Lung (tissue), 12 donors: ENCODE results near the gene MZF1. TPM values are rescaled to one million over a fixed set of nuclear protein-coding genes. Genes with fewer than 3 reads are reported as not detected.
A peak's percentile ranks its signal among the peaks of the same experiment; 100 is the strongest.

Source experiments
- ATAC-seq: fragments of 200-7000 bp; cut with Tn5 transposase; one replicate; pipeline ENCODE4 v1.9.1; 2020; ENCODE audit warnings: moderate number of reproducible peaks; ENCODE audit not compliant: insufficient read depth, low FRiP score
- DNase-seq, 3 donors: peaks; one replicate each; pipeline ENCODE4 v3.0.0-alpha.2; 2013 to 2017
- H3K27ac ChIP-seq, 2 donors: one replicate each; pipeline ENCODE4 v1.5.1; 2013; ENCODE audit warnings: mild to moderate bottlenecking in 2 of 2, moderate library complexity in 2 of 2, control low read depth in 1 of 2, inconsistent platforms in 1 of 2, low read depth in 1 of 2, low read length in 1 of 2
- H3K27me3 ChIP-seq, 3 donors: one replicate each; pipeline ENCODE4 v1.5.1; 2013; ENCODE audit warnings: low read length in 2 of 3; ENCODE audit not compliant: control insufficient read depth in 3 of 3, insufficient read depth in 3 of 3
- H3K36me3 ChIP-seq, 4 donors: one replicate each; pipeline ENCODE4 v1.5.1; 2013; ENCODE audit warnings: low read length in 4 of 4, mild to moderate bottlenecking in 1 of 4, moderate library complexity in 1 of 4; ENCODE audit not compliant: control insufficient read depth in 4 of 4, insufficient read depth in 4 of 4
- H3K4me1 ChIP-seq, 5 donors: one replicate each; pipeline ENCODE4 v1.5.1; 2013; ENCODE audit warnings: low read length in 5 of 5, mild to moderate bottlenecking in 2 of 5, moderate library complexity in 1 of 5; ENCODE audit not compliant: control insufficient read depth in 5 of 5, insufficient read depth in 5 of 5
- H3K4me3 ChIP-seq: one replicate; pipeline ENCODE4 v1.5.1; 2013; ENCODE audit warnings: mild to moderate bottlenecking, control low read depth, moderate library complexity
- H3K9ac ChIP-seq, 2 donors: one replicate each; pipeline ENCODE4 v1.5.1; 2013; ENCODE audit warnings: low read length in 2 of 2, control low read depth in 1 of 2; ENCODE audit not compliant: insufficient read depth in 1 of 2
- H3K9me3 ChIP-seq, 4 donors: one replicate each; pipeline ENCODE4 v1.5.1; 2013; ENCODE audit warnings: low read length in 3 of 4, mild to moderate bottlenecking in 1 of 4, moderate library complexity in 1 of 4; ENCODE audit not compliant: control insufficient read depth in 4 of 4, insufficient read depth in 3 of 4
- CTCF ChIP-seq: IDR thresholded peaks from 2 replicates; pipeline ENCODE4 v1.5.1; 2012; ENCODE audit warnings: mild to moderate bottlenecking; ENCODE audit errors: control extremely low read depth, extremely low read depth
- WGBS, 2 donors: extraction: QIAGEN DNeasy Blood & Tissue Kit; methylation state at CpG; one replicate each; pipeline ENCODE4 v1.1.7; 2013; 5-methylcytosine and 5-hydroxymethylcytosine counted together
- polyA plus RNA-seq, 2 donors: library from polyadenylated mRNA; stranded (reverse); fragments of 200-250 nt; gene quantifications; one replicate each; pipeline ENCODE4 v1.2.1, GENCODE V29; 2013
- total RNA-seq, 2 donors: library from RNA; depleted of rRNA in 1 of 2; stranded (reverse); fragments of >200 nt in 1 of 2; gene quantifications; one replicate each; pipeline ENCODE4 v1.2.1, GENCODE V29; 2014 to 2021
- donor health status: control.
- donor health status: control.
- donor health status: Bipolar disorder and iron deficiency.
- donor health status: healthy.
- donor health status: DM: yes; HTN: yes; CAD: no.

The MZF1 gene
- total and polyA plus RNA-seq, 4 donors: 19.2 to 37.5 (median 30.1) TPM

GRCh38 chr19:58538257-58539168 is 34.6 kb downstream of the MZF1 start:
- peaks cover 0 to 2% (median 0%) of the 10 kb centered on the region in 3 donors for H3K27me3 ChIP-seq
- no peak for TF ChIP-seq CTCF
- H3K4me1 ChIP-seq: peaks cover 0 to 6% (median 2%) of the 10 kb centered on the region in 5 donors
- peak overlapping the region; percentile 10 for H3K4me3 ChIP-seq
- peak; percentile 92 to 94 (median 92) for DNase-seq
- peak overlapping the region; percentile 65 to 84 for H3K9ac ChIP-seq
- no peaks in the 10 kb centered on the region for H3K9me3 ChIP-seq
- 2% methylated on average over 54 to 55 of the region's 55 CpGs for WGBS, 2 donors
- H3K27ac ChIP-seq: no peak overlapping the region
- ATAC-seq: peak; percentile 62
- H3K36me3 ChIP-seq: no peaks in the 10 kb centered on the region

GRCh38 chr19:58536852-58537798 is 36.0 kb downstream of the MZF1 start:
- no peak for TF ChIP-seq CTCF
- Histone ChIP-seq H3K27me3 (no peaks in the 10 kb centered on the region), H3K4me3 (no peak overlapping the region), H3K9me3 (no peaks in the 10 kb centered on the region), H3K9ac (no peak overlapping the region), H3K27ac (no peak overlapping the region), H3K4me1 (peaks cover 0 to 6% (median 2%) of the 10 kb centered on the region in 5 donors), H3K36me3 (no peaks in the 10 kb centered on the region)
- DNase-seq: no peak
- ATAC-seq: no peak
- 93 to 94% methylated on average over 8 of the region's 8 CpGs for WGBS, 2 donors

- no peaks in the 10 kb centered on the region for H3K36me3 ChIP-seq
- no peak overlapping the region for H3K9ac ChIP-seq
- H3K4me1 ChIP-seq: peaks cover 0 to 6% (median 2%) of the 10 kb centered on the region in 5 donors
- TF ChIP-seq CTCF: no peak
- H3K27me3 ChIP-seq: no peaks in the 10 kb centered on the region
- no peak overlapping the region for H3K27ac ChIP-seq
- ATAC-seq (no peak), DNase-seq (no peak)
- no peaks in the 10 kb centered on the region for H3K9me3 ChIP-seq
- WGBS, 2 donors: 93 to 98% methylated on average over 3 of the region's 3 CpGs
- no peak overlapping the region for H3K4me3 ChIP-seq
Observed at GRCh38 chr19:58535857-58536256, 37.3 kb downstream of the MZF1 start.
